Effector CD4-positive, alpha-beta T cell (primary cell): ENCODE data around the gene BMPER.

ENCODE experiments used
- DNase-seq: peaks from one replicate; pipeline ENCODE4 v3.0.0-alpha.2; 2020

Gene BMPER

GRCh38 chr7:34191771-34192479 lies 286.6 kb downstream of the BMPER start:
- DNase-seq: no peak

- no peak for DNase-seq
Observed at GRCh38 chr7:34192906-34193305, 287.6 kb downstream of the BMPER start.

- DNase-seq: no peak
Observed at GRCh38 chr7:34198231-34198641, 292.9 kb downstream of the BMPER start.
